Measurements from ENCODE around the gene CTIF.
A peak's percentile ranks its signal among the peaks of the same experiment; 100 is the strongest.

The CTIF gene

DNA sequence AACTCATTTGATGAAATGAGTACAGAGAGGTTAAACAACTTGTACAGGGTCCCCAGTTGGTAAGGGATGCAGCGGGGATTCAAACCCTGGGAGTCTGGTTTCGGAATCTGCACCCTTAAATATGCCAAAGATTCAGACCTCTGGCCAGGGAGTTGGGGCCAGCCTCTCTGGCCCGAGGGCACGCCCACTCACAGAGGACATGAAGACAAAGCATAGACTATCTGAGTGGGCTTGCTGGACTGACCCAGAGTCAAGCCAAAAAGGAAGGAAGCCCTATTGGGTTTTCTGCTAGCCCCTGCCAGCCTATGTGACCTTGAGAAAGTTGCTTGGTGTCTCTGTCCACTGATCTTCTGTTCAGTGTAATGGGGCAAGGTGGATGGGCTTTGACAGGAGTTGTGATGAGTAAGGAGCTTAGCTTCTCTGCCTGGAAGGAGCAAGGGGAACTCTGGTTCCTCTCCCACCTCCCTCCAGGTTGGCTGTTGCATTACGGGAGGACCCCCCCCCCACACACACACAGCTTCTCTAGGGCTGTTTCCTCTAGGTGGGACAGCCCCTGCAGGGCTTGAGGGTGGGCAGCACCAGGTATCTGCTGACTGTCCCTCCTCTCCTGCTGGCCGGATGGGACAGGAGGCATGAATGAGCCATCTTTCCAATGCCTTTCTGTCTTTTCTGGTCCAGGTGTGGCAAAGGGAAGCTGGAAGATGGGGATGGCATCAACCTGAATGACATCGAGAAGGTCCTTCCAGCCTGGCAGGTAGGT, 131.3 kb downstream of the CTIF start:
- DNase-seq (ENCODE audit: low spot score in 2 of 2) (no peak), ATAC-seq (no peak)
- Mint-ChIP-seq H3K27ac (no peak overlapping the region), H3K4me1 (no peaks in the 10 kb centered on the region), H3K4me3 (no peak overlapping the region), H3K9me3 (peaks cover 9% of the 10 kb centered on the region), H3K36me3 (peaks cover 6% of the 10 kb centered on the region)

DNA sequence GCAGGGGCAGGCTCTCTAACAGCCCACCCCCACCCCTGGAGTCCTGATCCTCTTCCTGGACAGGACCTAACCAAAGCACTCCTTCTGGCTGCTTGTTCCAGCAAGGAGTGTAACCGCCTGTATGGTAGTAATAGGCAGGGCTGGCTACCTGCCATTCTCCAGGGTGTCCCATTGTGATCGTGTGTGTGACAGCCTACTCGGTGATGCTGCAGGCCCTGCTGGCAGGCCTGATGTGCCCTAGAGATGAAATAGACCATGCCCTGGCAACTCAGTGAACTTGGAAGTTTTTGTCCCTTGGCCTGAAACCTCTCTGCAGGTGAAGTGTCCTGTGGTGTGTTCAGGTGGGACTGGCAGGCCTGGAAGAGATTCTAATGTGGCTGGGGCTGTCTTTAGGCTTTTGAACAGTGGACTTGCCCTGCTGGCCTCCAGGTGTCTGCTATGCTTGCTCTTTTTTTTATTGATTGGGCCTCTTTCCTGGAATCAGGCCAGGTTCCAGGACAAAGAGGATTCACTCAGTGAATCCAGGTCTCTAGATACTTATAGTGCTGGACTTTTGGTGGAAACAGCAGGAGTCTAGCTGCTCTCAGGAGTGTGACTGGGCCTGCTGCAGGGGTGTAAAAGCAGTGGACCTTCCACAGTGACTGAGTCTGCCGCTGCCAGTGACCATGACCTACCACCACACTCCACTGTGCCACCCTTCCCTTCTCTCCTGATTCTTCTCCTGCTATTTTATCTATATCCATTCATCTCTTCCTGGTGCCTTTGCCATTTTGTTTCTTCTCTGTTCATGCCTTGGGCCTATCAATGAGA, 132.1 kb downstream of the CTIF start:
- Mint-ChIP-seq H3K4me1 (no peaks in the 10 kb centered on the region), H3K4me3 (no peak overlapping the region), H3K36me3 (peaks cover 6% of the 10 kb centered on the region), H3K27ac (no peak overlapping the region), H3K9me3 (peaks cover 9% of the 10 kb centered on the region)
- DNase-seq (ENCODE audit: low spot score in 2 of 2) (no peak), ATAC-seq (no peak)

DNA sequence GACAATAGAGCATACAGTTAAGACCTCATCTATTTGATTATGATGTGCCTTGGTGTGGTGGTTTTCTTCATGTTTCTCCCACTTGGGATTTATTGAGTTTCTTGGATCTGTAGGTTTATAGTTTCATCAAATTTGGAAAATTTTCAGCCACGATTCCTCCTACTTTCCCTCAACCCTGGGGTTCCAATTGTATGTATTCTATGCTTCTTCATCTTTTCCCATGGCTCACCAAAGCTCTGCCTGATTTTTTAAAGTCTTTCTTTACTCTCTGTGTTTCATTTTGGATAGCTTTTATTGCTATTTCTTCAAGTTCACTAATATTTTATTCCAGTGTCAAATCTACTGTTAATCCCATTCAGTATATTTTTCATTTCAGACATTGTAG, 132.7 kb downstream of the CTIF start:
- H3K36me3 Mint-ChIP-seq: peaks cover 6% of the 10 kb centered on the region
- ATAC-seq: no peak

GRCh38 chr18:48672671-48673340, 134.0 kb downstream of the CTIF start:
- no peak for DNase-seq (ENCODE audit: low spot score in 2 of 2)
- H3K4me1 Mint-ChIP-seq: no peaks in the 10 kb centered on the region

More for the DNA sequence above, 132.7 kb downstream of the CTIF start:
- H3K9me3 Mint-ChIP-seq: peaks cover 7% of the 10 kb centered on the region
- H3K4me1 Mint-ChIP-seq: no peaks in the 10 kb centered on the region
- no peak overlapping the region for H3K27ac Mint-ChIP-seq
- H3K4me3 Mint-ChIP-seq: no peak overlapping the region
- DNase-seq (ENCODE audit: low spot score in 2 of 2): no peak

DNA sequence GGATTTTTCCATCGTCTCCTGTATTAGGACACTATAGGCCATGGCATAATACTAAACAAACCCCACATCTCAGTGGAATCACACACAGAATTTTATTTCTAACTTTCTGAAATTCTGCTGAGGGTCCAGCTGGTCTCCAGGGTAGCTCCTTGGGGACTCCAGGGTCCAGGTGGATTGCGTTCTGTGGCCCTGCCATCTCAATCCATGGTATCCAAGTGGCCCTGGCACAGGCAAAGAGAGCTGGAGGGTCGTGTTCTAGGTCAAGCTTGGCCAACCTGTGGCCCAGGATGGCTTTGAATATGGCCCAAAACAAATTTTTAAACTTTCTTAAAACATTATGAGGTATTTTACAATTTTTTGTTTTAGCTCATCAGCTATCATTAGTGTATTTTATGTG, 134.6 kb downstream of the CTIF start:
- no peaks in the 10 kb centered on the region for H3K4me1 Mint-ChIP-seq
- peak overlapping the region; percentile 58 for H3K27ac Mint-ChIP-seq
- H3K36me3 Mint-ChIP-seq: peaks cover 6% of the 10 kb centered on the region
- ATAC-seq: no peak
- peaks cover 7% of the 10 kb centered on the region for H3K9me3 Mint-ChIP-seq
- H3K4me3 Mint-ChIP-seq: no peak overlapping the region
- no peak for DNase-seq (ENCODE audit: low spot score in 2 of 2)

More at GRCh38 chr18:48672671-48673340, 134.0 kb downstream of the CTIF start:
- Mint-ChIP-seq H3K27ac (peak overlapping the region; percentile 58), H3K4me3 (no peak overlapping the region), H3K9me3 (peaks cover 7% of the 10 kb centered on the region), H3K36me3 (peaks cover 6% of the 10 kb centered on the region)
- no peak for ATAC-seq

DNA sequence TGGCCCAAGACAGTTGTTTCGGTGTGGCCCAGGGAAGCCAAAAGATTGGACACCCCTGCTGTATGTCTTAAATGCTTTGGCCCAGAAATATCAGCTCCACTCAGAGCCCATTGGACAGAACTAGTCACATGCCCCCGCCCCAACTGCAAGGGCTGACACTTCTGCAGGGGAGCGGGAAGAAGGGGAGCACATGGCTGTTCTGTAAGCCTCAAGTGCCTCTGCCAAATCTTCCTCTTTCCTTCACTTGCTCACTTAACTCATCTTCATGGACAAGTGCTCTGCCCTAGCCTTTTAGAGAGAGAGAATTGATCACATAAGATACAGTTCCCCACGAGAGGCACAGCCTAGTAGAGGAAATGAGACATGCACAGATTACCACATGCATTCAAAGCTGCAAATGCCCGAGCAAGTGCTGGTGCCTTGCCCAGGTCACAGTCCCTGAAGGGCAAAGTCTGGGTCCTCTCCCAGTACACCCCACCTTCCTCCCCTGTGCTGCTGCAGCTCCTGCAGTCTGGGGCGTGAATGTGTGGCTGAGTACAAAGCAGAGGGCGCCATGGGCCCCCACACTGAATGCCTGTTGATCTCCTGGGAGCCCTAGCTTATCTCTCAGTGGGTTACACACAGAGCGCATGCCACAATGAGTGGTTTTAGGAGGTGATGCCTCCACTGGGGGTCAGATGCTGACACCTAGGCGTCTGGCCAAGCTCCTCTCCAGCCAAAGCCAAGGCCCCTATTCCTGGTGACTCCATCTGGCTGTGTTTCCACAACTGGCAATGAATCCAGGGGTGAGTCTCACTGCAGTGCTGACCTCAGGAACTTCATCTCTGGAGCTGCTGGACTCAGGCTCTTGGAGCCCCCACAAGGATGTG, 135.3 kb downstream of the CTIF start:
- H3K36me3 Mint-ChIP-seq: peaks cover 6% of the 10 kb centered on the region
- no peak for DNase-seq (ENCODE audit: low spot score in 2 of 2)
- H3K4me3 Mint-ChIP-seq: no peak overlapping the region
- no peak overlapping the region for H3K27ac Mint-ChIP-seq
- H3K4me1 Mint-ChIP-seq: no peaks in the 10 kb centered on the region
- H3K9me3 Mint-ChIP-seq: peaks cover 7% of the 10 kb centered on the region
- ATAC-seq: no peak

DNA sequence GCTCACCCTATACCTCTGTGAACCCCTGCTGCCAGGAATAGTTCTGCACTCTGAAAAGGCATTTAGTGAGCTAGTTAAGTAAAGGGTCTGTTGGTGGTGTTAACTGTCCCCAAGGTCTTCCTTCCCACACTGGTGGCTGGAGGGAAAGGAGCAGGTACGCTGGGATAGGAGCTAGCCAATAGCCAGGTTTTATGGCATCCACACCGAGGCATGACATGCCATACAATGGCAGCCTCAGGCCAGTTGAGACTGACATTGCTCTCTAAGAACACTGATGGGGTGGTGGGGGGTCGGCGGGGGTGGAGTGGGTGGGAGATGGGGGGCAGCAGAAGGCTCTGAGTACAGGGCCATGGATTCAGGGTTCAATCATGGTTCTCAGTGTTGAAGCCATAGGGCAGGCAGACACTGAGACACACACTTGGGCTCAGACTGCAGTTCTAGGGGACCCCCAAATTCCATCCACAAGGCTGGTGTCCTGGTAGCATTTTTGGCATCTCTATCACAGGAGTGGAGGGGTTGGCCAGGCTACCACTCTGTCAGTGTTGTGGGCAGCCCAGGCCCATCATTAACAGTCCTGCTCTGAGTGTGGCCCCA, 136.0 kb downstream of the CTIF start:
- H3K36me3 Mint-ChIP-seq: peaks cover 6% of the 10 kb centered on the region
- no peak overlapping the region for H3K27ac Mint-ChIP-seq
- H3K4me3 Mint-ChIP-seq: no peak overlapping the region
- H3K4me1 Mint-ChIP-seq: no peaks in the 10 kb centered on the region
- DNase-seq (ENCODE audit: low spot score in 2 of 2) (no peak), ATAC-seq (no peak)
- H3K9me3 Mint-ChIP-seq: peaks cover 7% of the 10 kb centered on the region

DNA sequence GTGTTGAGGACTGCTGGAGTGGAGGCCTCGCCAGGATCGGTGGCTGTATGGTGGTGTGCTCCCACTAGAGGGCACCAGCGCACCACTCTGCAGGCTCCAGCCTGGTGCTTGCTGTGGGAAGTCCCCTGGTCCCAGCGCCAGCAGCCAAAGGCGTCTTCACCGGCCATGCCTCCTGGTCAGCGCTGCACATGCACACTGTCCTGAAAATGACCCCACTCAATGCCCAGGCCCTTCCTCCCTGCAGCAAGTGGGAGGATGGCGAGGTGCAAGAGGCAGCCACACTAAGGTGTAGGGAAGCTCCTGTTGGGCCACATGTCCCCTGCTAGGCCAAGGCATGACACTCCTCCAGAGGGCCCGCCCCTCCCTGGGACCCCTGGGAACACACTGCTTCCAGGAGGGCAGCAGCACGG, 136.5 kb downstream of the CTIF start:
- no peak overlapping the region for H3K27ac Mint-ChIP-seq
- H3K4me1 Mint-ChIP-seq: no peaks in the 10 kb centered on the region
- DNase-seq (ENCODE audit: low spot score in 2 of 2): peak; percentile 81 to 91
- peaks cover 7% of the 10 kb centered on the region for H3K9me3 Mint-ChIP-seq
- H3K4me3 Mint-ChIP-seq: no peak overlapping the region
- ATAC-seq: peak; percentile 93
- H3K36me3 Mint-ChIP-seq: peaks cover 6% of the 10 kb centered on the region

- H3K27ac Mint-ChIP-seq: no peak overlapping the region
- no peaks in the 10 kb centered on the region for H3K4me1 Mint-ChIP-seq
- H3K36me3 Mint-ChIP-seq: peaks cover 6% of the 10 kb centered on the region
- no peak overlapping the region for H3K4me3 Mint-ChIP-seq
- ATAC-seq: no peak
- H3K9me3 Mint-ChIP-seq: peaks cover 7% of the 10 kb centered on the region
- DNase-seq (ENCODE audit: low spot score in 2 of 2): no peak
These were observed 137.1 kb downstream of the CTIF start for GRCh38 chr18:48675912-48676311.

GRCh38 chr18:48676346-48676745, 137.5 kb downstream of the CTIF start:
- H3K4me3 Mint-ChIP-seq: no peak overlapping the region
- H3K27ac Mint-ChIP-seq: no peak overlapping the region
- H3K9me3 Mint-ChIP-seq: peaks cover 5% of the 10 kb centered on the region
- ATAC-seq (no peak), DNase-seq (ENCODE audit: low spot score in 2 of 2) (no peak)
- H3K36me3 Mint-ChIP-seq: peaks cover 4% of the 10 kb centered on the region
- H3K4me1 Mint-ChIP-seq: no peaks in the 10 kb centered on the region

- Mint-ChIP-seq H3K9me3 (no peaks in the 10 kb centered on the region), H3K4me1 (no peaks in the 10 kb centered on the region), H3K36me3 (no peaks in the 10 kb centered on the region), H3K4me3 (no peak overlapping the region), H3K27ac (no peak overlapping the region)
- peak; percentile 57 for ATAC-seq
- DNase-seq (ENCODE audit: low spot score in 2 of 2): peak; percentile 70 to 83
These were observed 138.0 kb downstream of the CTIF start for GRCh38 chr18:48676756-48677368.

GRCh38 chr18:48678237-48679115, 139.6 kb downstream of the CTIF start:
- Mint-ChIP-seq H3K4me3 (no peak overlapping the region), H3K36me3 (no peaks in the 10 kb centered on the region), H3K4me1 (no peaks in the 10 kb centered on the region), H3K9me3 (no peaks in the 10 kb centered on the region), H3K27ac (no peak overlapping the region)
- no peak for DNase-seq (ENCODE audit: low spot score in 2 of 2)
- ATAC-seq: no peak

DNA sequence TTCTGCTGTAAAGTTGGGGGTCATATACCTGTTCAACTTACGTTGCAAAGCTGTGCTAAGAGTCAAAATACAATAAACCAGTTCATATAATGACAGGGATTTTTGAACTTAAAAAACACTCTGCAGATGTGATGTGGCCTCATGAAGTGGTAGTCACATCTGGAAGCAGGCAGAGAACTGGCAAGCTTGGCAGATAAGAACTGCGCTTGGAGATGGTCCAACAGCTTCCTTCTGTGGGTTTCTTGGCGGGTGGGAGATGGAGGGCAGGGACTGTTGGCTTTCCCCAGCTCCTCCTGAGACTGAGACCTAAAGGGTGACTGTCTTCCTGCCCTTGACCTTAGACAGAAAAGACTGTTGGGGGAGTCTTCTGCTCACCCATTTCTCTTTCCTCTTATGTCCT, 140.4 kb downstream of the CTIF start:
- ATAC-seq (no peak), DNase-seq (ENCODE audit: low spot score in 2 of 2) (no peak)
- H3K4me1 Mint-ChIP-seq: no peaks in the 10 kb centered on the region
- H3K36me3 Mint-ChIP-seq: no peaks in the 10 kb centered on the region
- H3K27ac Mint-ChIP-seq: peak overlapping the region; percentile 81
- no peak overlapping the region for H3K4me3 Mint-ChIP-seq
- no peaks in the 10 kb centered on the region for H3K9me3 Mint-ChIP-seq
